ENCODE measurements around the gene PLOD2. TPM values are rescaled to one million over a fixed set of nuclear protein-coding genes. Genes with fewer than 3 reads are reported as not detected.

Gene PLOD2
- total RNA-seq, 1 experiment from 2014 or later: 36.6 TPM

DNA sequence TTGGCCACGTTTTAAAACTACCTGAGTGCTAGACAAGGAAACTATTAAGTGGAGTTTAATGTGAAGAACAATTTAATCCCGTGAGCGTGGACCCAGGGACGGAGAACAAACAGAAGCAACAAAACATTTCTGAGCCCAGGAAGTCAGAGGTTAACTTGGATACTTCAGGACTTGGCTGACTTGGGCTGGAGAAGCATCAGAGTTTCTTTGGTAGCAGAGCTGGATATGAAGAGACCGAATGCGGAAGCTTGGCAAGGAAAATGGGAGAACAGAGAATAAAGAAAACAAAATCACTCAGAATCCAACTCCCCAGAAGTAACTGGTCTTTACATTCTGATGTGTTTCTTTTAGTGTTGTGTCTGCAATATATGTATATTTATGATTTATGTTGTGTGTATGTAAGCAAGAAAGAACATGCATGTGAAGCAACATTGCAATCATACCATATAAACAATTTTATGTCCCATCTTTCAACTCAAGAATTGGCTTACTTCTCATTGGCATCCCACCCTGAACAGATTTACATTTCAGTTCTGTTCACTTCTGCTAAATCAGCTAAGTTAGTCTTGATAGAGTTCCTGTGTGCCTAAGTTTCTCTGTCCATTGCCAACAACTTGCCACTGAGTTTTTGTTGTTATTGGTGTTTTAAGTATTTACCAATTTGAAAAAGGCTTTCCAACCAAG, 17.2 kb upstream of the PLOD2 start:
- CTCF ChIA-PET: interaction anchor here (1.0 to 2.9 kb wide), 4 partner anchors 10 to 401 kb away, joined by 3 to 12 read pairs (median 6); no protein-coding TSS in a partner anchor
- Mint-ChIP-seq H3K36me3 (peaks cover 4% of the 10 kb centered on the region; the same call in 1 of the 2 replicates), H3K9me3 (0 out of 2 replicates have a peak, but pooled peaks cover 6% of the 10 kb centered on the region), H3K4me3 (no peak overlapping the region), H3K4me1 (peaks cover 11% of the 10 kb centered on the region), H3K27ac (no peak overlapping the region), H3K27me3 (ENCODE audit: low read depth) (no peaks in the 10 kb centered on the region)
- TF ChIP-seq ESRRA (CRISPR knock-in tag; IDR thresholded peaks at IDR 0.05; ENCODE audit: borderline replicate concordance) (no peak), SMAD4 (CRISPR knock-in tag; IDR thresholded peaks at IDR 0.05) (no peak), GRHL2 (CRISPR knock-in tag; IDR thresholded peaks at IDR 0.05; ENCODE audit: insufficient replicate concordance, severe bottlenecking) (no peak), MYBL2 (CRISPR knock-in tag; IDR thresholded peaks at IDR 0.05) (no peak), ZNF416 (CRISPR knock-in tag; IDR thresholded peaks at IDR 0.05) (no peak), RORB (CRISPR knock-in tag; IDR thresholded peaks at IDR 0.05) (no peak), TEAD4 (CRISPR knock-in tag; IDR thresholded peaks at IDR 0.05) (no peak), ATF1 (CRISPR knock-in tag; IDR thresholded peaks at IDR 0.05) (no peak), GABPB1 (CRISPR knock-in tag; IDR thresholded peaks at IDR 0.05) (no peak), MXD4 (CRISPR knock-in tag; IDR thresholded peaks at IDR 0.05; ENCODE audit: borderline replicate concordance) (no peak), ZNF121 (CRISPR knock-in tag; IDR thresholded peaks at IDR 0.05) (no peak)
- TF ChIP-seq, protein P1, sequence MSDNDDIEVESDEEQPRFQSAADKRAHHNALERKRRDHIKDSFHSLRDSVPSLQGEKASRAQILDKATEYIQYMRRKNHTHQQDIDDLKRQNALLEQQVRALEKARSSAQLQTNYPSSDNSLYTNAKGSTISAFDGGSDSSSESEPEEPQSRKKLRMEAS (CRISPR knock-in tag; IDR thresholded peaks at IDR 0.05): no peak
- TF ChIP-seq, protein P2, sequence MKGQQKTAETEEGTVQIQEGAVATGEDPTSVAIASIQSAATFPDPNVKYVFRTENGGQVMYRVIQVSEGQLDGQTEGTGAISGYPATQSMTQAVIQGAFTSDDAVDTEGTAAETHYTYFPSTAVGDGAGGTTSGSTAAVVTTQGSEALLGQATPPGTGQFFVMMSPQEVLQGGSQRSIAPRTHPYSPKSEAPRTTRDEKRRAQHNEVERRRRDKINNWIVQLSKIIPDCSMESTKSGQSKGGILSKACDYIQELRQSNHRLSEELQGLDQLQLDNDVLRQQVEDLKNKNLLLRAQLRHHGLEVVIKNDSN (CRISPR knock-in tag; IDR thresholded peaks at IDR 0.05): no peak
- TF ChIP-seq, protein P3, sequence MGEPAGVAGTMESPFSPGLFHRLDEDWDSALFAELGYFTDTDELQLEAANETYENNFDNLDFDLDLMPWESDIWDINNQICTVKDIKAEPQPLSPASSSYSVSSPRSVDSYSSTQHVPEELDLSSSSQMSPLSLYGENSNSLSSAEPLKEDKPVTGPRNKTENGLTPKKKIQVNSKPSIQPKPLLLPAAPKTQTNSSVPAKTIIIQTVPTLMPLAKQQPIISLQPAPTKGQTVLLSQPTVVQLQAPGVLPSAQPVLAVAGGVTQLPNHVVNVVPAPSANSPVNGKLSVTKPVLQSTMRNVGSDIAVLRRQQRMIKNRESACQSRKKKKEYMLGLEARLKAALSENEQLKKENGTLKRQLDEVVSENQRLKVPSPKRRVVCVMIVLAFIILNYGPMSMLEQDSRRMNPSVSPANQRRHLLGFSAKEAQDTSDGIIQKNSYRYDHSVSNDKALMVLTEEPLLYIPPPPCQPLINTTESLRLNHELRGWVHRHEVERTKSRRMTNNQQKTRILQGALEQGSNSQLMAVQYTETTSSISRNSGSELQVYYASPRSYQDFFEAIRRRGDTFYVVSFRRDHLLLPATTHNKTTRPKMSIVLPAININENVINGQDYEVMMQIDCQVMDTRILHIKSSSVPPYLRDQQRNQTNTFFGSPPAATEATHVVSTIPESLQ (CRISPR knock-in tag; IDR thresholded peaks at IDR 0.05): no peak
- TF ChIP-seq, protein P4, sequence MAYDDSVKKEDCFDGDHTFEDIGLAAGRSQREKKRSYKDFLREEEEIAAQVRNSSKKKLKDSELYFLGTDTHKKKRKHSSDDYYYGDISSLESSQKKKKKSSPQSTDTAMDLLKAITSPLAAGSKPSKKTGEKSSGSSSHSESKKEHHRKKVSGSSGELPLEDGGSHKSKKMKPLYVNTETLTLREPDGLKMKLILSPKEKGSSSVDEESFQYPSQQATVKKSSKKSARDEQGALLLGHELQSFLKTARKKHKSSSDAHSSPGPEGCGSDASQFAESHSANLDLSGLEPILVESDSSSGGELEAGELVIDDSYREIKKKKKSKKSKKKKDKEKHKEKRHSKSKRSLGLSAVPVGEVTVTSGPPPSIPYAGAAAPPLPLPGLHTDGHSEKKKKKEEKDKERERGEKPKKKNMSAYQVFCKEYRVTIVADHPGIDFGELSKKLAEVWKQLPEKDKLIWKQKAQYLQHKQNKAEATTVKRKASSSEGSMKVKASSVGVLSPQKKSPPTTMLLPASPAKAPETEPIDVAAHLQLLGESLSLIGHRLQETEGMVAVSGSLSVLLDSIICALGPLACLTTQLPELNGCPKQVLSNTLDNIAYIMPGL (CRISPR knock-in tag; IDR thresholded peaks at IDR 0.05): no peak
- TF ChIP-seq, protein P5, sequence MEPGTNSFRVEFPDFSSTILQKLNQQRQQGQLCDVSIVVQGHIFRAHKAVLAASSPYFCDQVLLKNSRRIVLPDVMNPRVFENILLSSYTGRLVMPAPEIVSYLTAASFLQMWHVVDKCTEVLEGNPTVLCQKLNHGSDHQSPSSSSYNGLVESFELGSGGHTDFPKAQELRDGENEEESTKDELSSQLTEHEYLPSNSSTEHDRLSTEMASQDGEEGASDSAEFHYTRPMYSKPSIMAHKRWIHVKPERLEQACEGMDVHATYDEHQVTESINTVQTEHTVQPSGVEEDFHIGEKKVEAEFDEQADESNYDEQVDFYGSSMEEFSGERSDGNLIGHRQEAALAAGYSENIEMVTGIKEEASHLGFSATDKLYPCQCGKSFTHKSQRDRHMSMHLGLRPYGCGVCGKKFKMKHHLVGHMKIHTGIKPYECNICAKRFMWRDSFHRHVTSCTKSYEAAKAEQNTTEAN (CRISPR knock-in tag; IDR thresholded peaks at IDR 0.05): no peak
- TF ChIP-seq, protein P6, sequence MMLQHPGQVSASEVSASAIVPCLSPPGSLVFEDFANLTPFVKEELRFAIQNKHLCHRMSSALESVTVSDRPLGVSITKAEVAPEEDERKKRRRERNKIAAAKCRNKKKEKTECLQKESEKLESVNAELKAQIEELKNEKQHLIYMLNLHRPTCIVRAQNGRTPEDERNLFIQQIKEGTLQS (CRISPR knock-in tag; conservative IDR thresholded peaks at IDR 0.05): no peak
- TF ChIP-seq, protein P7, sequence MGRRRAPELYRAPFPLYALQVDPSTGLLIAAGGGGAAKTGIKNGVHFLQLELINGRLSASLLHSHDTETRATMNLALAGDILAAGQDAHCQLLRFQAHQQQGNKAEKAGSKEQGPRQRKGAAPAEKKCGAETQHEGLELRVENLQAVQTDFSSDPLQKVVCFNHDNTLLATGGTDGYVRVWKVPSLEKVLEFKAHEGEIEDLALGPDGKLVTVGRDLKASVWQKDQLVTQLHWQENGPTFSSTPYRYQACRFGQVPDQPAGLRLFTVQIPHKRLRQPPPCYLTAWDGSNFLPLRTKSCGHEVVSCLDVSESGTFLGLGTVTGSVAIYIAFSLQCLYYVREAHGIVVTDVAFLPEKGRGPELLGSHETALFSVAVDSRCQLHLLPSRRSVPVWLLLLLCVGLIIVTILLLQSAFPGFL (CRISPR knock-in tag; IDR thresholded peaks at IDR 0.05; ENCODE audit: borderline replicate concordance): no peak
- TF ChIP-seq, protein P8, sequence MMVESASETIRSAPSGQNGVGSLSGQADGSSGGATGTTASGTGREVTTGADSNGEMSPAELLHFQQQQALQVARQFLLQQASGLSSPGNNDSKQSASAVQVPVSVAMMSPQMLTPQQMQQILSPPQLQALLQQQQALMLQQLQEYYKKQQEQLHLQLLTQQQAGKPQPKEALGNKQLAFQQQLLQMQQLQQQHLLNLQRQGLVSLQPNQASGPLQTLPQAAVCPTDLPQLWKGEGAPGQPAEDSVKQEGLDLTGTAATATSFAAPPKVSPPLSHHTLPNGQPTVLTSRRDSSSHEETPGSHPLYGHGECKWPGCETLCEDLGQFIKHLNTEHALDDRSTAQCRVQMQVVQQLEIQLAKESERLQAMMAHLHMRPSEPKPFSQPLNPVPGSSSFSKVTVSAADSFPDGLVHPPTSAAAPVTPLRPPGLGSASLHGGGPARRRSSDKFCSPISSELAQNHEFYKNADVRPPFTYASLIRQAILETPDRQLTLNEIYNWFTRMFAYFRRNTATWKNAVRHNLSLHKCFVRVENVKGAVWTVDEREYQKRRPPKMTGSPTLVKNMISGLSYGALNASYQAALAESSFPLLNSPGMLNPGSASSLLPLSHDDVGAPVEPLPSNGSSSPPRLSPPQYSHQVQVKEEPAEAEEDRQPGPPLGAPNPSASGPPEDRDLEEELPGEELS (CRISPR knock-in tag; IDR thresholded peaks at IDR 0.05): no peak
- POLR2A ChIA-PET: no interaction called here
- DNase-seq (ENCODE audit: low spot score): no peak
- ATAC-seq: no peak
